GM21381 (cell line): ENCODE measurements around the gene TAS2R14.

ENCODE experiments used
- ATAC-seq: cut with Tn5 transposase; IDR thresholded peaks from one replicate; pipeline ENCODE4 v1.9.1; 2021; ENCODE audit warnings: mild to moderate bottlenecking, moderate library complexity; ENCODE audit not compliant: unreplicated experiment

TAS2R14 gene

DNA sequence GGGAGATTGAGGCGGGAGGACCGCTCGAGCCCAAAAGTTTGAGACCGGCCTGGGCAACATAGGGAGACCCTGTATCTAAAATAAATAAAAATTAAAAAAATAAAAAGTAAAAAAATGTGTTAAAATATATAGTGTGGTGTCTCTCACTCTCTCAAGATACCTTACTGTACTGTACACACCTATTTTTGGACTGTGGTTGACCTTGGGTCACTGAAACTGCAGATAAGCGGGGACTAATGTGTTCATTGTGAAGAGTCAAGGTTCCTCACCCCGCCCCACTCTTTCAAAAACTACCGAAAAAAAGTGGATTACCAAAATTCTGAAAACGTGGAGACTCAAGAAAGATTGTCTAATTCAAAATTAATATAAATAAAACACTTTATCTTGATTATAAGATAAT is 28.7 kb downstream of the TAS2R14 start:
- ATAC-seq: no peak

DNA sequence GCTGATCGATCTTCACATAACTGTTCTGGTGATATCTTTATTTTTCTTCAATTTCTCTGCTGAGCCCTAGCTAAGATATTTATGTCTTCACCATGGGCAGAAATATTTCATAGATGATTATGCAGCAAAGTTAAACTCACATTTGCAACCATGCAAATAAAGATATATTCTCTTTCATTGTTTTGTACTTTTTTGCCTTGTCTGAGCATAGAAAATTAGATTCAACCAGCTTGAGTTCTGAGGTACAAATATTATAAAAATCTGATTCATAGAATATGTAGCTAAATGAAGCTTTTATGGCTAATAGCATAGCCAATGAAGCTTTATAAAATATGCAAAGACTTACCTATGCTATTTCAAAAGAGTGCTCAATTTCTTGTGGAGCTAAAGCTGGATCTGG is 29.6 kb downstream of the TAS2R14 start, which contains the start of gene TAS2R13:
Gene TAS2R13 (minus strand): TSS at position 101 of the 400 bp plus-strand sequence. CDS start 264 bp downstream, outside the sequence.
- no peak for ATAC-seq

DNA sequence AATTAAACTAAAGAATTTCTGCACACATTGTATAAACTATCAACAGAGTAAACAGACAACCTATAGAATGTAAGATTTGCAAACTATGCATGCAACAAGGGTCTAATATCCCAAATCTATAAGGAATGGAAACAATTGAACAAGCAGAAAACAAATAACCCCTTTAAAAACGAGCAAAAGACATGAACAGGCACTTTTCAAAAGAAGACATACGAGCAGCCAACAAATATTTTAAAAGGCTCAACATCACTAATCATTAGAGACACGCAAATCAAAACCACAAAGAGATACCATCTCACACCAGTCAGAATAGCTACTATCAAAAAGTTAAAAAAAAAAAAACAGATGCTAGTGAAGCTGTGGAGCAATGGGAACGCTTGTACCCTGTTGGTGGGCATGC is 34.4 kb downstream of the TAS2R14 start:
- no peak for ATAC-seq

DNA sequence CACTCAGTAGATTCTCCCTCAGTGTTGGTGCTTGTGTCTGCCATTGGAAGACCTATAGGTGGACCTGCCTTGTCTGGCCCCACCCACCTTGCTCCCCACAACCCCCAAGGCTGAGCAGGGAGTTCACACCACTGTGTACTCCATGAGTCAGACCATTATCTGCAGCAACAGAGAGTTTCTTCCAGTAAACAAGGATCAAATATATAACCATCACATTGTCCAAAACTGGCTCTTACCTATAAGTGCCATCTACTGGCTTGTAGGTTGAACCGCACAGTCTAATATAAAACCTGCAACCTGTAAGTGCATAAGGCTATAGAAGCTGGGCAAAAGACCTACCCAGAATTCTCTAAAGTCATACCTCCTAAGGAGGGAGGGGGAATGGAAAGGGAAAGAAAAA is 37.6 kb downstream of the TAS2R14 start:
- ATAC-seq: no peak

DNA sequence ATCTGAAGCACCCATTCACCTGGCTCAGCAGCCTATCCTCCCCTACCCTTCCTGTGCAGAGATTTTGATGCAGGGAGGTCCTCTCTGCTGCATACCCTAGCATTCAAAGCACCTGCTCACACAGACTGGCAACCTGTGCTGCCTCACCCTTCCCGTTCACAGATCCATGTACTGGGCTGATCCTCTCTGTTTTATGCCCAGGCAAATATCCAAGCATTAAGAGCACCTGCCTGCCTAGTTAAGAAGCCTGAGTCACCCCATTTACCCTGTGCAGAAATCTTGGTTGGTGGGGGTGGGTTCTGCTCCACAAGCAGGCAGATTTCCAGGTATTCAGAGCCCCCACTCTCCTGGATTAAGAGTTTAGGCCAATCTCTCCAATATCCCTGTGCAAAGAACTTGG is 38.1 kb downstream of the TAS2R14 start:
- no peak for ATAC-seq

DNA sequence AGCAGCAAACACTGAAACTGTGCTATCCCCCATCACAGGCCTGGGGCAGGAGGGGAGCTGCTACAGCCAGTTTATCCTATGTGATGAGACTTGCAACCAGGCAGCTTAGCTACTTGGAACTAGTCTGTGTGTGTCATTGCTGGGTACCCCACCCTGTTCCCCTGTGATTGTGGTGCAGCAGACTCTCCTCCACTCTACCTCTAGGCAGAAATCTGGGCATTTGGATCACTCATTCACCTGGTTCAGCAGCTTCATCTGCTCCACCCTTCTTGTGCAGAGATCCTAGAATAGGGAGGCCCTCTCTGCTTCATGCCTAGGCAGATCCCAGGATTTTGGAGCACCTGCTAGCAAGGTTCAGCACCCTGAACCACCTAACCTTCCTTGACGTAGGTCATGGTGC is 38.5 kb downstream of the TAS2R14 start:
- no peak for ATAC-seq

DNA sequence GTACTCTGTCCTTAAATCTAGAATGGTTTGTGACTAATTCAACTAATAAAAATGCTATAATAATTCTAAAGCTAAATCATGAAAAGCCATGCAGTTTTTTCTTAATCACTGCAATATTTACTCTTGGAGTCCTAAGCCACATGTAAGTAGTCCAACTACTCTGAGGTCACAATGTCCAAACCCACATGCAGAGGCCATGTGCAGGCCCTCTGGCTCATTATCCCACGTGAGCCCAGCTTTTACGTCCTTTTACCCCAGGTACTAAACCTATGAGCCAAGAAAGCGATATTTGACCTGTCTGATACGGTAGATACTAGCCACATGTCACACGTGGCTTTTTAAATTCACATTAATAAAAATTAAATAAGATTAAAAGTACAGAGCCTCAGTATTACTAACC is 42.2 kb downstream of the TAS2R14 start:
- no peak for ATAC-seq

DNA sequence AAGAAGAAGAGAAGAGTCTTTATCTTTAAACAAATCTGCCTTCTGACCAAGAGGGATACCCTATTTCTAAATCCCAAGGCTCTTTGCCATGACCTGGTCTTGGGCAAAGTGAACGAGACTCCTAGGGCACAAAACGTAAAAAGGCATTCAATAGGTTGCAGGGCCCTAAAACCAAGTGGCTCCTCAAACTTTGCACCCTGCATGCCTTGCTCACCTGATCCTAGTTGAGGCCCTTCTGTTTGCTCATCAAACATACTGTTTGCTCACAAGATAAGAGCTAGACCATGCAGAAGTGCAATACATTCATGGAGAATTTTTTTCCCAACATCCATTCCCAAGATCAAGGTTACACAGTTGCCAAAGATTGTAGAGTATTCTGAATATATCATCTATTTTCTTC is 47.1 kb downstream of the TAS2R14 start:
- ATAC-seq: no peak

DNA sequence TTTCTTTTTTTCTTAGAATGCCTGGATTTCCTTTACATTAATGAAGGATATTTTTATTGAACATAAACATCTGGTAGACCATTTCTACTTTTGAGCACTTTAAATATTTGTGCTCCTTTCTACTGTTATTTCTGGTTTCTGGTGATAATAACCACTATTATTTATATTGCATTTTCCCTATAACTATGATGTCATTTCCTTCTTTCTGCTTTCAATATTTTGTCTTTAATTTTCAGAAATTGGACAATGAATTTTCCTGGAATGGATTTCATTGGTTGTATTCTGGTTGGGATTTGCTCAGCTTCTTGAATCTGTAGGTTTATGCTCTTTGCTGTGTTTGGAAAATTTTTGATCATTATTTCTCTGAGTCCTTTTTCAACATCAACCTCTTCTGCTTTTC is 49.8 kb downstream of the TAS2R14 start:
- no peak for ATAC-seq
